Fibroblast of mammary gland (primary cell): ENCODE data around the gene MSANTD7.
A peak's percentile ranks its signal among the peaks of the same experiment; 100 is the strongest.

Experiments used
- DNase-seq: peaks from one replicate; pipeline ENCODE4 v3.0.0-alpha.2; 2010; ENCODE audit warnings: low read depth
- H3K4me3 ChIP-seq: 2 replicates; pipeline ENCODE4 v1.5.1; 2011; ENCODE audit warnings: low read depth, mild to moderate bottlenecking, low read length, moderate library complexity; ENCODE audit not compliant: control insufficient read depth
- CTCF ChIP-seq: conservative IDR thresholded peaks from 2 replicates; pipeline ENCODE4 v1.5.1; 2011; ENCODE audit warnings: low read depth, low read length, inconsistent platforms; ENCODE audit not compliant: control insufficient read depth, insufficient read depth

Gene MSANTD7

DNA sequence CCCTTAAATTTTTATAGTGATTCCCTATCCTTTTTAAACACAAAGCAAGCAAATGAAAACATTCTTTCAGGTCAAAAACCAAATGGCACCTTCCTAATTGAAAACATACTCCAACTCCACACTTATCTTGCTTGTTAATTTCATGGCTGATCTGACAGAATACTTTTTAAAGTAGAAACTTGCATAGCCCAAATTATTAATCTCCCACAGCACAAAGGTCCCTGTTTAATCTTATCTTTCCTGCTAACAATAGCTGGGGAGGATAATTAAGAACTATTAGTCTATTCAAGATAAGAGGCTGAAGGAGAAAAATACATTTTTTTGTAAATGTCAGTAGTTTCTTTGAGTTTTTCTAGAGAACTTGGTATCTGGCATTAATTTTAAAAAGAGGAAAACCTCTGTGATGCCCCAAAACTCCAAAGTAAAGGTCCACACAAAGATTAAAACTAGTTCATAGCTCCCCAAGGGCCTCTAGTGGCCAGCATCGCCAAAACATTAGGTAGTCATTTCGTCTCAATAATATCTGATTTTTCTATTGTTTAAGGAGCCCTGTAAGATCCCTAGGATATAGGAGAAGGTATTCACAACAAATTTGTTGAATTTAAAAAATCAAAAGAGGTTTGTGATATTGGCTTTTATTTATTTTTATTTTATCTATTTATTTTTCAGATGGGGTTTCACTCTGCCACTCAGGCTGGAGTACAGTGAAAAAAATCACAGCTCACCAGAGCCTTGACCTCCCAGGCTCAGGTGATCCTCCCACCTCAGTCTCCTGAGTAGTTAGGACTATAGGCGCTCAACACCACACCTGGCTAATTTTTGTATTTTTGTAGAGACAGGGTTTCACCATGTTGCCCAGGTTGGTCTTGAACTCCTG, 15.0 kb upstream of the MSANTD7 start:
- no peak overlapping the region for H3K4me3 ChIP-seq
- DNase-seq, result peak; percentile 54
- TF ChIP-seq CTCF, result peak; percentile 75

- H3K4me3 ChIP-seq, result no peak overlapping the region
- no peak for DNase-seq
- TF ChIP-seq CTCF, result no peak
Measured at GRCh38 chr10:14823966-14824365, 14.1 kb upstream of the MSANTD7 start.

- no peak for TF ChIP-seq CTCF
Measured at GRCh38 chr10:14826076-14826829, 11.9 kb upstream of the MSANTD7 start.

GRCh38 chr10:14833106-14833505, 5.0 kb upstream of the MSANTD7 start:
- no peak for DNase-seq
- no peak for TF ChIP-seq CTCF
- no peak overlapping the region for H3K4me3 ChIP-seq

More at GRCh38 chr10:14826076-14826829, 11.9 kb upstream of the MSANTD7 start:
- H3K4me3 ChIP-seq, result no peak overlapping the region
- DNase-seq, result no peak

DNA sequence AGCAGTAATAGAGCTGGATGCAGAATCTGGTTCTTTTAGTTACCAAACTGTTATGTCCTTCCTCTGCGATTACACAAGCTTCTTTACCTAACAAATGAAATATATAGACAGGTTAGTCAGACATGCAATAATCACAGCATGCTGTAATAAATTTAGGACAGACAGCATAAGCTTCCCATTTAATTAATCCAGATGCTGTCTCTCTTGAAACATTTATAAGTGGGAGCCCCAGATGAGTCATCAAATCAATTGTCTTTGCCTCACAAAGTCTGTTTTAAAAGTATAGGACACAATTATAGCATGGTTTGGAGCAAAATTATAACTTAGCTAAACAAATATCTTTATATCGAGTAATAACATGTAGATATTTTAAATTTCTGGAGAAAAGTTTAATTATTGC, 1.9 kb upstream of the MSANTD7 start:
- H3K4me3 ChIP-seq, result no peak overlapping the region
- peak; percentile 23 for DNase-seq
- no peak for TF ChIP-seq CTCF

DNA sequence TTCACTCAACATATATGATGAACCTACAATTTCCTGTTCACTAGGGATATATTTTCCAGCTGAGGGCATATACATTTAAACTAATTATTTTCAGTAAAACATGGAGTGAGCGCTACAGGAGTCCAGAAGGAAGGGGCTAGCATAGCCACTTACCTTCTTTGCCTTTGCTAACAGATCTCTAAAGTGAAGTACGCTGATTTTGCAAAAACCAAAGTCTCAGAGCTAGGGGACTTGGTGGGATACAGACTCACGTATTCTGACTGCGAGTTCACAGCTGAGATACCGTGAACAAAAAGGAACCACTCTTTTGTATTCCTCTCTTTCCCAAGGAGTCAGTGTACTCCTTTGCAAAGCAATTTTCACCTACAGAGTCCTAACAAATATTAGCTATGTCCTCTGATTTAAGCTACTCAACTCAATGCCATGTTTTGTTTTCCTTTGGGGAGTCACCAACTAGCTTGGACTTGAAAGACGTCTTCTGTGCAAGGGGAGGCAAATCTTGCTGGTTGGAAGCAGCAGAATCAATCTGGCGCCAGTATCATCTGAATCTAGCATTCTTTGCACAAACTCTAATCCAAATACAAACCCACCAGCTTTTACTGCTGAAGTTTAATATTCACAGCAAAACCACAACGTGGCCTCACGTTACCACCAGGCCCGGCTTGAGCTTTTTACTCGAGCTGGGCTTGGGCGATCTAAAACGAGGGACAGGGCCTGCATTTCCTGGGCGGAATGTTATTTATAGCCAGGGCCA, 926 bp upstream of the MSANTD7 start:
- H3K4me3 ChIP-seq, result peak overlapping the region; percentile 70
- no peak for TF ChIP-seq CTCF
- peak; percentile 36 for DNase-seq
